NCI-H446 treated with DMSO at 0.1 percent for 48 hours (cell line): Measurements from ENCODE around the gene ASB2.

ENCODE experiments used
- DNase-seq: peaks from one replicate; lab custom pipeline; 2025; lab: John Stamatoyannopoulos, UW

Gene ASB2

GRCh38 chr14:93905623-93906022 lies 70.7 kb downstream of the ASB2 start:
- DNase-seq = no peak

- no peak for DNase-seq
Observed at GRCh38 chr14:93903342-93904184, 72.8 kb downstream of the ASB2 start.

- DNase-seq = no peak
Observed at GRCh38 chr14:93902619-93903307, 73.6 kb downstream of the ASB2 start.

DNA sequence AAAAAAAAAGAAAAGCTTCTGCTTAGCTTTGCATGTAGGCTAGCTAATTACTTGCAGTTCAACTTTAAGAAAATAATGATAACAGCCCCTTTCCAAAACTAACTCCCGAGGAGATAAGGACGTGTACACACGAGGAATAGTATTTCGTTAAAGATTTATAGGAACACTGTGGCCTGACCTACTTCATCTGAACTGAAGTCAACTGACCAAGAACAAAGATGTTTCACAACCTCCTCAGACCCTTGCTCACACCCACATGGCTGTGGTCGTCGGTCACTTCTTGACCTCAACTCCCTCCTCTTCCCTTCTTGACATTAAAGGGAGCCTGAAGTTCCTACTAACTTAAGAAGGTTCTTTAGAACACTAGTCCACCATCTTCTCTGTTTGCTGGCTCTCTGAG lies 74.6 kb downstream of the ASB2 start:
- no peak for DNase-seq

- no peak for DNase-seq
Observed at GRCh38 chr14:93898731-93899130, 77.6 kb downstream of the ASB2 start.

- DNase-seq = no peak
Observed at GRCh38 chr14:93898081-93898611, 78.2 kb downstream of the ASB2 start.

GRCh38 chr14:93897476-93897845 lies 78.9 kb downstream of the ASB2 start:
- DNase-seq = no peak

DNA sequence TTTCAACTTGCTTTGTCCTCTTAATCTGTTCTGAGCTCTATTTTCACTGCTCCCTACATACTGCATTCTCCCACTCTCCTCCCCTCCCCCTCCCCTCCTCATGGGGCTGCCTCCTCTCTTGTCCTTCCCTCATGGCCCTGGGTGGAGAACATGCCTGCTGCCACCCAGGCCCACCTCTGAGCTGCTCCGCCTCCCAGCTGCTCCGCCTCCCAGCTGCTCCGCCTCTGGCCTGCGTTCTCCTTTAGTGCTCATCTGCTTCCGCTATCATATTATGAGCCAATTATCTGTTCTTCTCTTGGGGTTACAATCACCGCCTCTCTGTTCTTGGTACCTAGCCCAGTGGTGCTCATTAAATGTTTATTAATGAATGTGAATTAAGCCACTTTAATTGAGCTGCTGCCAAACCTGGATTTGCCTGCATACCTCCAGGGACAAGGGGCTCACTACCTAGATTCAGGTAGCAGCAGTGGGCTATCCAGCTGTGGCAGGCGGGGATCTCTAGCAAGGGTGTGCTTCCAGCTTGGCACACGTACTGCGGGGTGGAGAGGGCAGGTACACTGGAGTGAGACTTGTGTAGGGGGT lies 81.3 kb downstream of the ASB2 start:
- DNase-seq = no peak

GRCh38 chr14:93893661-93894261 lies 82.6 kb downstream of the ASB2 start:
- DNase-seq = no peak

DNA sequence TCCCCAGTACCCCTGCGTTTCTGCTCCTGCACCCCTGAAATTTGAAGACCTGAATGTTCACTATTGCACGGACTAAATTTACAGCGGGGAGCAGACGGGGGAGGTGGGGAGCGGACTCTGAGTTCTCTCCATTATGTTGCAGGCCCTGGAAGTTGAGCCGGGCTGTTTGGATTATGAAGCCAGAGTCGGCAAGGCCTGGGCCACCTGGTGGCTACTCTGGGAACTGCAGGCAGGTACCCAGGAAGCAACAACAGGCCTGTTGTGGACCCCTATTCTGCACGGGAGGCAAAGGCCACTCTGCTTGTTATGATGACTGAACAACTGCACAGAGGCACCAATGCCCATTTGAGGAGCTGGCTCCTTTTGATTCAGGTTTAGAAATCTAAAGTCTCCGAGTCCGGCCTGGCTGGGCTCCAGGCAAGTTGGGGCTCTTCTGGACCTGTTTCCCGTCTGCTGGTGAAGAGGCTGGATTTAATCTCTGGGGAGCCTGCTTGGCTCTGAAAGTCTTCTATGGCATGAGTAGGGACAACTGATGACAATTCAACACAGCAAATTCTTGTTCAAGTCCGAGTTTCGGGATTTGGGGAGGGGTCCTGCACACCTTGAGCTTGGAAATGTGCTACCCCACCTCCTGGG lies 83.3 kb downstream of the ASB2 start:
- no peak for DNase-seq

- DNase-seq = no peak
Observed at GRCh38 chr14:93892505-93892839, 83.9 kb downstream of the ASB2 start.

DNA sequence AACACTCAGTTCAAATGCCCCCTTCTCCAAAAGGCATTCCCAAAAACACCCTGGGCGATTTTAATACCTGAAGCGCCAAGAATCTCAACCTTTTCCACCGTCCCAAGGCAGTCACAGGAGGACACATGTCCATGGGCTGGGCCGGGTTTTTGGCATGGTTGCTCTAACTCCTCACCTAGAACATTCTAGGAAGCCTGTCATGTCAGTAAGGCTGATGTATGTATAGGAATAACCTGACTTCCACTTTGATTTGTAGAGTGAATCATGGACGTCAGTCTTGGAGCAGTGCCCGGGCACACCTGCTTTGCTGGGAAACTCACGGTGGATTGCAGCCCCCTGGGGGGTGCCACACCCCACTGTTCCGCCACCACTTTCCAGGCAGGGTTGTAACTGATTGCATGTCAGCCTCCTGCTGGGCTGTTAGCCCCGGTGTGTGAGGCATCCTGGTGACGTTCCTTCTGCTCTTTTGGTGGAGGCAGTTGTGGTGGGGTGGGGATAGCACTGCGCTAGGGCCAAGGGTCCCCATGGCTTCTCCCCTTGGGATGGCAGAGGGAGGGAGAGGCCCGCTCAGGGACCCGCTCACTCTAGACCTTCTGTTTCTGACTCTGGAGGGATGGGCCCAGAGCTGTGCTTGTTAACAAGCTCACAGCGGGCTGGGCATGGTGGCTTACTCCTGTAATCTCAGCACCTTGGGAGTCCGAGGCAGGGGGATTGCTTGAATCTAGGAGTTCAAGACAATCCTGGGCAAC lies 84.4 kb downstream of the ASB2 start:
- no peak for DNase-seq

GRCh38 chr14:93889739-93890483 lies 86.5 kb downstream of the ASB2 start:
- DNase-seq = no peak

GRCh38 chr14:93888995-93889394 lies 87.4 kb downstream of the ASB2 start:
- no peak for DNase-seq

- DNase-seq = no peak
Observed at GRCh38 chr14:93884950-93885349, 91.4 kb downstream of the ASB2 start.
